ENCODE results near the gene GPER1.
"Not testable (repeated sequence)": the region's sequence is repeated elsewhere in the genome, so short reads cannot be mapped to it uniquely, and the experiment has no call there.

GRCh38 chr7:1074018-1074417 lies 13.9 kb upstream of the GPER1 start:
- TF ChIP-seq CTCF (conservative IDR thresholded peaks at IDR 0.05; ENCODE audit: low read depth, low read length); EZH2phosphoT487 (IDR thresholded peaks at IDR 0.05; ENCODE audit: borderline replicate concordance, low read length): not testable (repeated sequence)

Data from PC-3 (cell line).